Measurements from ENCODE around the gene SLC30A7. TPM values are rescaled to one million over a fixed set of nuclear protein-coding genes. Genes with fewer than 3 reads are reported as not detected.

Gene SLC30A7
- total RNA-seq, 1 experiment from 2014 or later: 20.7 TPM

DNA sequence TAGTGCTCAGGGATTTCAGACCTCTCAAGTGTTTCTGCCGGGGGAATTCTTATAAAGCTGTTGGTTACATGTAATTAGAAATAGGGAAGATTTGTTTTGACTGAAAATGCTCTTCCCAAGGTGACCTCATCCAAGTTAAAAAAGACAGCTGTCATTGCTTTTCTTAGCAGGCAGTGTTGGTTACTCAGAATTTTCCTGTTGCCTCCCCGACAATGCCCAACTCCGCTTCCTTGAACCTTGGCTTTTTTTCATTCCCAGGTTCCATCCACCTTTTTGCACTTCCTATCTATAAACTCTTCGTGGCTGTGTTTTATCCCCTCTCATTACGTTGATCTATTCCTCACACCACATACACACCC is 130.5 kb downstream of the SLC30A7 start:
- TF ChIP-seq SMAD3 (CRISPR knock-in tag; IDR thresholded peaks at IDR 0.05; ENCODE audit: borderline replicate concordance) (no peak), NFE2L1 (CRISPR knock-in tag; IDR thresholded peaks at IDR 0.05) (no peak), ZNF317 (CRISPR knock-in tag; IDR thresholded peaks at IDR 0.05; ENCODE audit: borderline replicate concordance, low read depth) (no peak), TCF7 (CRISPR knock-in tag; IDR thresholded peaks at IDR 0.05; ENCODE audit: low read depth) (no peak), ZNF423 (CRISPR knock-in tag; IDR thresholded peaks at IDR 0.05) (no peak), TEAD1 (CRISPR knock-in tag; IDR thresholded peaks at IDR 0.05) (no peak)
- TF ChIP-seq, protein P1, sequence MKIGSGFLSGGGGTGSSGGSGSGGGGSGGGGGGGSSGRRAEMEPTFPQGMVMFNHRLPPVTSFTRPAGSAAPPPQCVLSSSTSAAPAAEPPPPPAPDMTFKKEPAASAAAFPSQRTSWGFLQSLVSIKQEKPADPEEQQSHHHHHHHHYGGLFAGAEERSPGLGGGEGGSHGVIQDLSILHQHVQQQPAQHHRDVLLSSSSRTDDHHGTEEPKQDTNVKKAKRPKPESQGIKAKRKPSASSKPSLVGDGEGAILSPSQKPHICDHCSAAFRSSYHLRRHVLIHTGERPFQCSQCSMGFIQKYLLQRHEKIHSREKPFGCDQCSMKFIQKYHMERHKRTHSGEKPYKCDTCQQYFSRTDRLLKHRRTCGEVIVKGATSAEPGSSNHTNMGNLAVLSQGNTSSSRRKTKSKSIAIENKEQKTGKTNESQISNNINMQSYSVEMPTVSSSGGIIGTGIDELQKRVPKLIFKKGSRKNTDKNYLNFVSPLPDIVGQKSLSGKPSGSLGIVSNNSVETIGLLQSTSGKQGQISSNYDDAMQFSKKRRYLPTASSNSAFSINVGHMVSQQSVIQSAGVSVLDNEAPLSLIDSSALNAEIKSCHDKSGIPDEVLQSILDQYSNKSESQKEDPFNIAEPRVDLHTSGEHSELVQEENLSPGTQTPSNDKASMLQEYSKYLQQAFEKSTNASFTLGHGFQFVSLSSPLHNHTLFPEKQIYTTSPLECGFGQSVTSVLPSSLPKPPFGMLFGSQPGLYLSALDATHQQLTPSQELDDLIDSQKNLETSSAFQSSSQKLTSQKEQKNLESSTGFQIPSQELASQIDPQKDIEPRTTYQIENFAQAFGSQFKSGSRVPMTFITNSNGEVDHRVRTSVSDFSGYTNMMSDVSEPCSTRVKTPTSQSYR (CRISPR knock-in tag; IDR thresholded peaks at IDR 0.05): no peak
- TF ChIP-seq, protein P2, sequence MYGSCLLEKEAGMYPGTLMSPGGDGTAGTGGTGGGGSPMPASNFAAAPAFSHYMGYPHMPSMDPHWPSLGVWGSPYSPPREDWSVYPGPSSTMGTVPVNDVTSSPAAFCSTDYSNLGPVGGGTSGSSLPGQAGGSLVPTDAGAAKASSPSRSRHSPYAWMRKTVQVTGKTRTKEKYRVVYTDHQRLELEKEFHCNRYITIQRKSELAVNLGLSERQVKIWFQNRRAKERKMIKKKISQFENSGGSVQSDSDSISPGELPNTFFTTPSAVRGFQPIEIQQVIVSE (CRISPR knock-in tag; IDR thresholded peaks at IDR 0.05; ENCODE audit: borderline replicate concordance): no peak
- TF ChIP-seq, protein P3, sequence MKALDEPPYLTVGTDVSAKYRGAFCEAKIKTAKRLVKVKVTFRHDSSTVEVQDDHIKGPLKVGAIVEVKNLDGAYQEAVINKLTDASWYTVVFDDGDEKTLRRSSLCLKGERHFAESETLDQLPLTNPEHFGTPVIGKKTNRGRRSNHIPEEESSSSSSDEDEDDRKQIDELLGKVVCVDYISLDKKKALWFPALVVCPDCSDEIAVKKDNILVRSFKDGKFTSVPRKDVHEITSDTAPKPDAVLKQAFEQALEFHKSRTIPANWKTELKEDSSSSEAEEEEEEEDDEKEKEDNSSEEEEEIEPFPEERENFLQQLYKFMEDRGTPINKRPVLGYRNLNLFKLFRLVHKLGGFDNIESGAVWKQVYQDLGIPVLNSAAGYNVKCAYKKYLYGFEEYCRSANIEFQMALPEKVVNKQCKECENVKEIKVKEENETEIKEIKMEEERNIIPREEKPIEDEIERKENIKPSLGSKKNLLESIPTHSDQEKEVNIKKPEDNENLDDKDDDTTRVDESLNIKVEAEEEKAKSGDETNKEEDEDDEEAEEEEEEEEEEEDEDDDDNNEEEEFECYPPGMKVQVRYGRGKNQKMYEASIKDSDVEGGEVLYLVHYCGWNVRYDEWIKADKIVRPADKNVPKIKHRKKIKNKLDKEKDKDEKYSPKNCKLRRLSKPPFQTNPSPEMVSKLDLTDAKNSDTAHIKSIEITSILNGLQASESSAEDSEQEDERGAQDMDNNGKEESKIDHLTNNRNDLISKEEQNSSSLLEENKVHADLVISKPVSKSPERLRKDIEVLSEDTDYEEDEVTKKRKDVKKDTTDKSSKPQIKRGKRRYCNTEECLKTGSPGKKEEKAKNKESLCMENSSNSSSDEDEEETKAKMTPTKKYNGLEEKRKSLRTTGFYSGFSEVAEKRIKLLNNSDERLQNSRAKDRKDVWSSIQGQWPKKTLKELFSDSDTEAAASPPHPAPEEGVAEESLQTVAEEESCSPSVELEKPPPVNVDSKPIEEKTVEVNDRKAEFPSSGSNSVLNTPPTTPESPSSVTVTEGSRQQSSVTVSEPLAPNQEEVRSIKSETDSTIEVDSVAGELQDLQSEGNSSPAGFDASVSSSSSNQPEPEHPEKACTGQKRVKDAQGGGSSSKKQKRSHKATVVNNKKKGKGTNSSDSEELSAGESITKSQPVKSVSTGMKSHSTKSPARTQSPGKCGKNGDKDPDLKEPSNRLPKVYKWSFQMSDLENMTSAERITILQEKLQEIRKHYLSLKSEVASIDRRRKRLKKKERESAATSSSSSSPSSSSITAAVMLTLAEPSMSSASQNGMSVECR (CRISPR knock-in tag; IDR thresholded peaks at IDR 0.05; ENCODE audit: borderline replicate concordance): no peak
- TF ChIP-seq, protein P4, sequence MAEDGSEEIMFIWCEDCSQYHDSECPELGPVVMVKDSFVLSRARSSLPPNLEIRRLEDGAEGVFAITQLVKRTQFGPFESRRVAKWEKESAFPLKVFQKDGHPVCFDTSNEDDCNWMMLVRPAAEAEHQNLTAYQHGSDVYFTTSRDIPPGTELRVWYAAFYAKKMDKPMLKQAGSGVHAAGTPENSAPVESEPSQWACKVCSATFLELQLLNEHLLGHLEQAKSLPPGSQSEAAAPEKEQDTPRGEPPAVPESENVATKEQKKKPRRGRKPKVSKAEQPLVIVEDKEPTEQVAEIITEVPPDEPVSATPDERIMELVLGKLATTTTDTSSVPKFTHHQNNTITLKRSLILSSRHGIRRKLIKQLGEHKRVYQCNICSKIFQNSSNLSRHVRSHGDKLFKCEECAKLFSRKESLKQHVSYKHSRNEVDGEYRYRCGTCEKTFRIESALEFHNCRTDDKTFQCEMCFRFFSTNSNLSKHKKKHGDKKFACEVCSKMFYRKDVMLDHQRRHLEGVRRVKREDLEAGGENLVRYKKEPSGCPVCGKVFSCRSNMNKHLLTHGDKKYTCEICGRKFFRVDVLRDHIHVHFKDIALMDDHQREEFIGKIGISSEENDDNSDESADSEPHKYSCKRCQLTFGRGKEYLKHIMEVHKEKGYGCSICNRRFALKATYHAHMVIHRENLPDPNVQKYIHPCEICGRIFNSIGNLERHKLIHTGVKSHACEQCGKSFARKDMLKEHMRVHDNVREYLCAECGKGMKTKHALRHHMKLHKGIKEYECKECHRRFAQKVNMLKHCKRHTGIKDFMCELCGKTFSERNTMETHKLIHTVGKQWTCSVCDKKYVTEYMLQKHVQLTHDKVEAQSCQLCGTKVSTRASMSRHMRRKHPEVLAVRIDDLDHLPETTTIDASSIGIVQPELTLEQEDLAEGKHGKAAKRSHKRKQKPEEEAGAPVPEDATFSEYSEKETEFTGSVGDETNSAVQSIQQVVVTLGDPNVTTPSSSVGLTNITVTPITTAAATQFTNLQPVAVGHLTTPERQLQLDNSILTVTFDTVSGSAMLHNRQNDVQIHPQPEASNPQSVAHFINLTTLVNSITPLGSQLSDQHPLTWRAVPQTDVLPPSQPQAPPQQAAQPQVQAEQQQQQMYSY (CRISPR knock-in tag; IDR thresholded peaks at IDR 0.05): no peak
- TF ChIP-seq, protein P5, sequence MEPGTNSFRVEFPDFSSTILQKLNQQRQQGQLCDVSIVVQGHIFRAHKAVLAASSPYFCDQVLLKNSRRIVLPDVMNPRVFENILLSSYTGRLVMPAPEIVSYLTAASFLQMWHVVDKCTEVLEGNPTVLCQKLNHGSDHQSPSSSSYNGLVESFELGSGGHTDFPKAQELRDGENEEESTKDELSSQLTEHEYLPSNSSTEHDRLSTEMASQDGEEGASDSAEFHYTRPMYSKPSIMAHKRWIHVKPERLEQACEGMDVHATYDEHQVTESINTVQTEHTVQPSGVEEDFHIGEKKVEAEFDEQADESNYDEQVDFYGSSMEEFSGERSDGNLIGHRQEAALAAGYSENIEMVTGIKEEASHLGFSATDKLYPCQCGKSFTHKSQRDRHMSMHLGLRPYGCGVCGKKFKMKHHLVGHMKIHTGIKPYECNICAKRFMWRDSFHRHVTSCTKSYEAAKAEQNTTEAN (CRISPR knock-in tag; IDR thresholded peaks at IDR 0.05): no peak
- TF ChIP-seq, protein P6, sequence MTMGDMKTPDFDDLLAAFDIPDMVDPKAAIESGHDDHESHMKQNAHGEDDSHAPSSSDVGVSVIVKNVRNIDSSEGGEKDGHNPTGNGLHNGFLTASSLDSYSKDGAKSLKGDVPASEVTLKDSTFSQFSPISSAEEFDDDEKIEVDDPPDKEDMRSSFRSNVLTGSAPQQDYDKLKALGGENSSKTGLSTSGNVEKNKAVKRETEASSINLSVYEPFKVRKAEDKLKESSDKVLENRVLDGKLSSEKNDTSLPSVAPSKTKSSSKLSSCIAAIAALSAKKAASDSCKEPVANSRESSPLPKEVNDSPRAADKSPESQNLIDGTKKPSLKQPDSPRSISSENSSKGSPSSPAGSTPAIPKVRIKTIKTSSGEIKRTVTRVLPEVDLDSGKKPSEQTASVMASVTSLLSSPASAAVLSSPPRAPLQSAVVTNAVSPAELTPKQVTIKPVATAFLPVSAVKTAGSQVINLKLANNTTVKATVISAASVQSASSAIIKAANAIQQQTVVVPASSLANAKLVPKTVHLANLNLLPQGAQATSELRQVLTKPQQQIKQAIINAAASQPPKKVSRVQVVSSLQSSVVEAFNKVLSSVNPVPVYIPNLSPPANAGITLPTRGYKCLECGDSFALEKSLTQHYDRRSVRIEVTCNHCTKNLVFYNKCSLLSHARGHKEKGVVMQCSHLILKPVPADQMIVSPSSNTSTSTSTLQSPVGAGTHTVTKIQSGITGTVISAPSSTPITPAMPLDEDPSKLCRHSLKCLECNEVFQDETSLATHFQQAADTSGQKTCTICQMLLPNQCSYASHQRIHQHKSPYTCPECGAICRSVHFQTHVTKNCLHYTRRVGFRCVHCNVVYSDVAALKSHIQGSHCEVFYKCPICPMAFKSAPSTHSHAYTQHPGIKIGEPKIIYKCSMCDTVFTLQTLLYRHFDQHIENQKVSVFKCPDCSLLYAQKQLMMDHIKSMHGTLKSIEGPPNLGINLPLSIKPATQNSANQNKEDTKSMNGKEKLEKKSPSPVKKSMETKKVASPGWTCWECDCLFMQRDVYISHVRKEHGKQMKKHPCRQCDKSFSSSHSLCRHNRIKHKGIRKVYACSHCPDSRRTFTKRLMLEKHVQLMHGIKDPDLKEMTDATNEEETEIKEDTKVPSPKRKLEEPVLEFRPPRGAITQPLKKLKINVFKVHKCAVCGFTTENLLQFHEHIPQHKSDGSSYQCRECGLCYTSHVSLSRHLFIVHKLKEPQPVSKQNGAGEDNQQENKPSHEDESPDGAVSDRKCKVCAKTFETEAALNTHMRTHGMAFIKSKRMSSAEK (CRISPR knock-in tag; IDR thresholded peaks at IDR 0.05; ENCODE audit: borderline replicate concordance): no peak
- TF ChIP-seq, protein P7, sequence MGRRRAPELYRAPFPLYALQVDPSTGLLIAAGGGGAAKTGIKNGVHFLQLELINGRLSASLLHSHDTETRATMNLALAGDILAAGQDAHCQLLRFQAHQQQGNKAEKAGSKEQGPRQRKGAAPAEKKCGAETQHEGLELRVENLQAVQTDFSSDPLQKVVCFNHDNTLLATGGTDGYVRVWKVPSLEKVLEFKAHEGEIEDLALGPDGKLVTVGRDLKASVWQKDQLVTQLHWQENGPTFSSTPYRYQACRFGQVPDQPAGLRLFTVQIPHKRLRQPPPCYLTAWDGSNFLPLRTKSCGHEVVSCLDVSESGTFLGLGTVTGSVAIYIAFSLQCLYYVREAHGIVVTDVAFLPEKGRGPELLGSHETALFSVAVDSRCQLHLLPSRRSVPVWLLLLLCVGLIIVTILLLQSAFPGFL (CRISPR knock-in tag; IDR thresholded peaks at IDR 0.05; ENCODE audit: borderline replicate concordance): no peak
- TF ChIP-seq, protein P8, sequence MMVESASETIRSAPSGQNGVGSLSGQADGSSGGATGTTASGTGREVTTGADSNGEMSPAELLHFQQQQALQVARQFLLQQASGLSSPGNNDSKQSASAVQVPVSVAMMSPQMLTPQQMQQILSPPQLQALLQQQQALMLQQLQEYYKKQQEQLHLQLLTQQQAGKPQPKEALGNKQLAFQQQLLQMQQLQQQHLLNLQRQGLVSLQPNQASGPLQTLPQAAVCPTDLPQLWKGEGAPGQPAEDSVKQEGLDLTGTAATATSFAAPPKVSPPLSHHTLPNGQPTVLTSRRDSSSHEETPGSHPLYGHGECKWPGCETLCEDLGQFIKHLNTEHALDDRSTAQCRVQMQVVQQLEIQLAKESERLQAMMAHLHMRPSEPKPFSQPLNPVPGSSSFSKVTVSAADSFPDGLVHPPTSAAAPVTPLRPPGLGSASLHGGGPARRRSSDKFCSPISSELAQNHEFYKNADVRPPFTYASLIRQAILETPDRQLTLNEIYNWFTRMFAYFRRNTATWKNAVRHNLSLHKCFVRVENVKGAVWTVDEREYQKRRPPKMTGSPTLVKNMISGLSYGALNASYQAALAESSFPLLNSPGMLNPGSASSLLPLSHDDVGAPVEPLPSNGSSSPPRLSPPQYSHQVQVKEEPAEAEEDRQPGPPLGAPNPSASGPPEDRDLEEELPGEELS (CRISPR knock-in tag; IDR thresholded peaks at IDR 0.05): no peak
- TF ChIP-seq, protein P9, sequence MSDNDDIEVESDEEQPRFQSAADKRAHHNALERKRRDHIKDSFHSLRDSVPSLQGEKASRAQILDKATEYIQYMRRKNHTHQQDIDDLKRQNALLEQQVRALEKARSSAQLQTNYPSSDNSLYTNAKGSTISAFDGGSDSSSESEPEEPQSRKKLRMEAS (CRISPR knock-in tag; IDR thresholded peaks at IDR 0.05): no peak
- peaks cover 8% of the 10 kb centered on the region for H3K36me3 Mint-ChIP-seq
- H3K4me1 Mint-ChIP-seq: peaks cover 27% of the 10 kb centered on the region
- no peak for DNase-seq (ENCODE audit: low spot score)
- POLR2A ChIA-PET: no interaction called here
- no peaks in the 10 kb centered on the region for H3K9me3 Mint-ChIP-seq
- no peak for ATAC-seq
- H3K4me3 Mint-ChIP-seq: peak overlapping the region; percentile 100
- H3K27ac Mint-ChIP-seq: peak overlapping the region; percentile 67
- CTCF ChIA-PET: no interaction called here
- H3K27me3 Mint-ChIP-seq (ENCODE audit: low read depth): no peaks in the 10 kb centered on the region
